K562 (cell line): ENCODE data around the gene GRID2IP. TPM values are rescaled to one million over a fixed set of nuclear protein-coding genes. Genes with fewer than 3 reads are reported as not detected.

ENCODE experiments used
- ATAC-seq: fragments of 200-7000 bp; cut with Tn5 transposase; 3 replicates; pipeline ENCODE4 v1.9.1; 2020; ENCODE audit warnings: moderate library complexity
- BruUV-seq: library from RNA; stranded (reverse); fragments of 400-500 nt; replicated peaks from 2 replicates; lab custom pipeline; 2021; lab: Mats Ljungman, UMichigan
- CTCF ChIA-PET: fragments of 300-600 bp; formaldehyde crosslinking; extraction: SDS; loops from one replicate; lab custom pipeline; 2021; ENCODE audit warnings: low intra/inter-chr PET ratio; lab: Yijun Ruan, JAX
- POLR2A ChIA-PET: fragments of 300-600, 350-650 bp; sonication (Branson Sonifier 250); formaldehyde crosslinking; extraction: SDS; loops from one replicate; lab custom pipeline; 2021; ENCODE audit warnings: antibody characterized with exemption, inconsistent platforms; lab: Yijun Ruan, JAX
- DNase-seq, 4 experiments: peaks; one replicate each; pipeline versions ENCODE4 v3.0.0 to v3.0.0-alpha.2; 2011 to 2018; ENCODE audit warnings: low spot score in 3 of 4, mixed read lengths in 3 of 4; ENCODE audit errors: extremely low read depth in 1 of 4
- FAIRE-seq: peaks from 2 replicates; lab custom pipeline; 2011; peaks lifted over from hg19 to GRCh38; lab: Jason Lieb, UNC
- H2AFZ ChIP-seq: 2 replicates; pipeline ENCODE4 v1.6.0; 2011; ENCODE audit warnings: low read depth, low read length, control low read depth, inconsistent platforms
- H3K27ac ChIP-seq: fragments of 200-600 bp; 3 replicates; pipeline ENCODE4 v1.8.0; 2011; ENCODE audit warnings: low read depth, mild to moderate bottlenecking, control low read depth, inconsistent platforms, low read length, moderate library complexity, mixed read lengths; ENCODE audit errors: extremely low read depth
- H3K27me3 ChIP-seq, 2 experiments: fragments of 300-600 bp in 1 of 2; 2 replicates in 1 of 2; 3 replicates in 1 of 2; pipeline versions ENCODE4 v1.6.0 to v1.8.0; 2011; ENCODE audit warnings: inconsistent platforms in 2 of 2, low read length in 2 of 2, mild to moderate bottlenecking in 1 of 2, mixed read lengths in 1 of 2, moderate library complexity in 1 of 2; ENCODE audit not compliant: control insufficient read depth in 2 of 2, insufficient read depth in 2 of 2
- H3K36me3 ChIP-seq: fragments of 300-600 bp; 3 replicates; pipeline ENCODE4 v1.8.0; 2011; ENCODE audit warnings: mild to moderate bottlenecking, low read length, inconsistent platforms; ENCODE audit not compliant: control insufficient read depth, insufficient read depth
- H3K4me1 ChIP-seq, 2 experiments: fragments of 200-600 bp in 1 of 2; replicated peaks in 1 of 2; 2 replicates in 1 of 2; 3 replicates in 1 of 2; pipeline versions ENCODE4 v1.5.1 to v1.8.0; 2011; ENCODE audit warnings: inconsistent platforms in 2 of 2, low read length in 2 of 2, mild to moderate bottlenecking in 1 of 2, mixed read lengths in 1 of 2, moderate library complexity in 1 of 2; ENCODE audit not compliant: control insufficient read depth in 2 of 2, insufficient read depth in 2 of 2
- H3K4me2 ChIP-seq: 2 replicates; pipeline ENCODE4 v1.6.1; 2011; ENCODE audit warnings: low read length, control low read depth, inconsistent platforms, mixed read lengths; ENCODE audit not compliant: insufficient read depth
- H3K4me3 ChIP-seq: fragments of 200-600 bp; sonication (generic), shearing (Covaris generic); 2 replicates; pipeline ENCODE4 v1.5.1; 2016; ENCODE audit warnings: control low read depth, inconsistent platforms
- H3K79me2 ChIP-seq: fragments of 200-600 bp; 3 replicates; pipeline ENCODE4 v1.8.0; 2011; ENCODE audit warnings: low read length, inconsistent platforms; ENCODE audit not compliant: control insufficient read depth, insufficient read depth
- H3K9ac ChIP-seq, 2 experiments: 2 replicates each; pipeline versions ENCODE4 v1.6.0 to v1.6.1; 2011; ENCODE audit warnings: low read depth in 2 of 2, low read length in 2 of 2, control low read depth in 1 of 2, inconsistent platforms in 1 of 2, mild to moderate bottlenecking in 1 of 2, mixed read lengths in 1 of 2; ENCODE audit not compliant: insufficient read depth in 1 of 2
- H3K9me1 ChIP-seq: one replicate; pipeline ENCODE4 v1.6.0; 2011; ENCODE audit warnings: inconsistent platforms, mild to moderate bottlenecking, low read length, moderate library complexity; ENCODE audit not compliant: control insufficient read depth, insufficient read depth
- H3K9me3 ChIP-seq: replicated peaks from 2 replicates; pipeline ENCODE4 v1.5.1; 2011; ENCODE audit warnings: low read depth, low read length, inconsistent platforms; ENCODE audit not compliant: control insufficient read depth, insufficient read depth
- H4K20me1 ChIP-seq: replicated peaks from 2 replicates; pipeline ENCODE4 v1.6.1; 2011; ENCODE audit warnings: low read length, inconsistent platforms, mixed read lengths; ENCODE audit not compliant: control insufficient read depth, insufficient read depth
- CEBPG ChIP-seq, 3 experiments: fragments of 200-800 bp in 1 of 3; sonication (Bioruptor generic) in 1 of 3; sonication (generic) in 1 of 3; formaldehyde crosslinking in 1 of 3; IDR thresholded peaks in 2 of 3; conservative IDR thresholded peaks in 1 of 3; 2 replicates each; pipeline versions ENCODE4 v1.6.1 to v1.8.0; 2016 to 2022; ENCODE audit warnings: missing compliant biosample characterization in 2 of 3, missing genetic modification characterization in 2 of 3, mild to moderate bottlenecking in 1 of 3, missing genetic modification reagents in 1 of 3
- ELK1 ChIP-seq: sonication (generic); formaldehyde crosslinking; IDR thresholded peaks from 2 replicates; pipeline ENCODE4 v1.8.1; 2022; ENCODE audit warnings: missing genetic modification reagents
- SPI1 ChIP-seq: IDR thresholded peaks from 2 replicates; pipeline ENCODE4 v1.6.1; 2011; ENCODE audit warnings: low read depth, low read length, control low read depth, borderline replicate concordance
- THAP7 ChIP-seq: fragments of 250-450 bp; sonication (Bioruptor Pico); IDR thresholded peaks from 2 replicates; pipeline ENCODE4 v1.5.0; 2021
- VEZF1 ChIP-seq: fragments of 200-800 bp; sonication (Bioruptor generic); IDR thresholded peaks from 2 replicates; pipeline ENCODE4 v1.6.1; 2017; ENCODE audit warnings: missing genetic modification characterization, missing compliant biosample characterization
- ZBTB7A ChIP-seq: IDR thresholded peaks from 2 replicates; pipeline ENCODE4 v1.6.1; 2011; ENCODE audit warnings: low read depth, mild to moderate bottlenecking, low read length, moderate library complexity, borderline replicate concordance; ENCODE audit not compliant: control insufficient read depth
- ZNF507 ChIP-seq: conservative IDR thresholded peaks from 2 replicates; pipeline ENCODE4 v1.6.1; 2017; ENCODE audit warnings: missing genetic modification characterization, missing compliant biosample characterization
- WGBS: fragments of 100-300 bp; shearing (Covaris generic); methylation state at CpG from one replicate; pipeline ENCODE4 v1.1.6; 2016; ENCODE audit warnings: low coverage, mixed read lengths; ENCODE audit not compliant: insufficient coverage; ENCODE audit errors: missing lambda C conversion rate; 5-methylcytosine and 5-hydroxymethylcytosine counted together
- in situ Hi-C: fragments of 300-500 bp; cut with MboI; formaldehyde crosslinking; loops from 4 replicates; pipeline ENCODE4 v1.15.0; 2018; ENCODE audit warnings: inconsistent platforms, mixed read lengths
- intact Hi-C: fragments of 100-400 bp; cut with micrococcal nuclease; formaldehyde crosslinking; loops from 2 replicates; pipeline ENCODE4 v1.14.2; 2022
- polyA plus RNA-seq, 8 experiments: library from polyadenylated mRNA; depleted of rRNA in 4 of 8; stranded (reverse) in 5 of 8; unstranded in 3 of 8; fragments of >200 nt; fragmentation: Nextera tagmentation in 2 of 8; fragmentation: Illumina TruSeq in 1 of 8; extraction: Ambion mirVana in 2 of 8; extraction: Trizol in 1 of 8; gene quantifications; 2 replicates each; pipeline versions ENCODE4 v1.2.1 to v1.2.3, GENCODE V29; 2011 to 2014; ENCODE audit warnings: inconsistent platforms in 1 of 8, missing spikeins in 1 of 8
- total RNA-seq, 7 experiments: library from RNA; depleted of rRNA in 6 of 7; stranded (reverse); fragments of >200 nt in 6 of 7; fragmentation: Illumina TruSeq in 2 of 7; extraction: Trizol in 2 of 7; gene quantifications; 2 replicates each; pipeline versions ENCODE4 v1.2.1 to v1.2.3, GENCODE V29; 2011 to 2021; ENCODE audit warnings: low replicate concordance in 1 of 7

GRID2IP gene
- total and polyA plus RNA-seq, 9 of the 15 experiments (the other 6 are each of a cell fraction or from before 2014, with no cell fraction given), result not detected

- CTCF ChIA-PET, result no interaction called here
Measured at GRCh38 chr7:6567886-6568285, 16.6 kb upstream of the GRID2IP start.

More at GRCh38 chr7:6567886-6568285, 16.6 kb upstream of the GRID2IP start:
- no peaks in the 10 kb centered on the region; a peak in 2 of 5 replicates for H3K4me1 ChIP-seq
- 5% methylated on average over 3 of the region's 3 CpGs for WGBS
- H3K4me2 ChIP-seq, result no peak overlapping the region
- FAIRE-seq (no peak), DNase-seq (no peak), ATAC-seq (no peak)
- H3K27ac ChIP-seq, result no peak overlapping the region
- in situ Hi-C loops, result no loop called here
- H3K9ac ChIP-seq, result no peak overlapping the region
- POLR2A ChIA-PET, result interaction anchor here (1.3 to 1.4 kb wide), 2 partner anchors 8 to 13 kb away, joined by 3 to 4 read pairs; no protein-coding TSS in a partner anchor
- no peaks in the 10 kb centered on the region for H4K20me1 ChIP-seq
- peaks cover 23 to 35% of the 10 kb centered on the region in 2 experiments; a peak in 4 of 5 replicates for H3K27me3 ChIP-seq
- H3K9me1 ChIP-seq, result no peaks in the 10 kb centered on the region
- no peaks in the 10 kb centered on the region for H3K9me3 ChIP-seq
- no peak overlapping the region for H2AFZ ChIP-seq
- intact Hi-C loops, result no loop called here
- H3K36me3 ChIP-seq, result no peaks in the 10 kb centered on the region
- TF ChIP-seq ZBTB7A, result no peak
- no peak for TF ChIP-seq VEZF1 (CRISPR knock-in tag)
- no peak for TF ChIP-seq ZNF507
- TF ChIP-seq THAP7 (CRISPR knock-in tag), result no peak
- TF ChIP-seq SPI1, result no peak
- TF ChIP-seq ELK1 (CRISPR knock-in tag), result no peak
- no peak for TF ChIP-seq CEBPG (CRISPR knock-in tag; IDR thresholded peaks at IDR 0.05)
- no peak for TF ChIP-seq CEBPG (tag; conservative IDR thresholded peaks at IDR 0.05 in 1 of 2, IDR thresholded peaks at IDR 0.05 in 1 of 2)
- no peak overlapping the region for H3K4me3 ChIP-seq
- H3K79me2 ChIP-seq, result no peaks in the 10 kb centered on the region
- BruUV-seq, result no TSS peak
